RKO (cell line): ENCODE measurements around the gene MBNL2.
"Not testable (repeated sequence)": the region's sequence is repeated elsewhere in the genome, so short reads cannot be mapped to it uniquely, and the experiment has no call there.

Experiments used
- DNase-seq: peaks from one replicate; pipeline ENCODE4 v3.0.0-alpha.2; 2016; ENCODE audit warnings: low spot score

The MBNL2 gene

GRCh38 chr13:97348569-97349100 lies 126.5 kb downstream of the MBNL2 start:
- no peak for DNase-seq

- not testable (repeated sequence) for DNase-seq
These were observed 129.9 kb downstream of the MBNL2 start for GRCh38 chr13:97352012-97352411.

DNA sequence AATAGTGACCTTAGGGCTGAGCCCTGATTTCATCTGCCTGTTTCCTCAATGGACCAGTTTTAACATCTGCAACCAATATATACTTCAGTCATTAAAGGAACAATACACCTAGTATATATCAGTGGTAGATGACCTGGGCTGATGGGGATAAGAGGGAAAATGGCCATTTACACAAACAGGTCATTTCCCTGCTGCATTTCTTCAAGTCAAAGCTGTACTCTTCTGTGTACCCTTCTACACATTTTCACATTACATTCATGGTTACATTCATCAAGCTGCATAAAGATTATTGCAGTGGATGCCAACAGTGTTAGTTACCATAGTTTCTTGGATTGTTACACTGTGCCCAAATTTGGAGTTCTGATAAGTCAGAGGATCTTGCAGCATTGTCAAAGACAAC lies 130.7 kb downstream of the MBNL2 start:
- no peak for DNase-seq

DNA sequence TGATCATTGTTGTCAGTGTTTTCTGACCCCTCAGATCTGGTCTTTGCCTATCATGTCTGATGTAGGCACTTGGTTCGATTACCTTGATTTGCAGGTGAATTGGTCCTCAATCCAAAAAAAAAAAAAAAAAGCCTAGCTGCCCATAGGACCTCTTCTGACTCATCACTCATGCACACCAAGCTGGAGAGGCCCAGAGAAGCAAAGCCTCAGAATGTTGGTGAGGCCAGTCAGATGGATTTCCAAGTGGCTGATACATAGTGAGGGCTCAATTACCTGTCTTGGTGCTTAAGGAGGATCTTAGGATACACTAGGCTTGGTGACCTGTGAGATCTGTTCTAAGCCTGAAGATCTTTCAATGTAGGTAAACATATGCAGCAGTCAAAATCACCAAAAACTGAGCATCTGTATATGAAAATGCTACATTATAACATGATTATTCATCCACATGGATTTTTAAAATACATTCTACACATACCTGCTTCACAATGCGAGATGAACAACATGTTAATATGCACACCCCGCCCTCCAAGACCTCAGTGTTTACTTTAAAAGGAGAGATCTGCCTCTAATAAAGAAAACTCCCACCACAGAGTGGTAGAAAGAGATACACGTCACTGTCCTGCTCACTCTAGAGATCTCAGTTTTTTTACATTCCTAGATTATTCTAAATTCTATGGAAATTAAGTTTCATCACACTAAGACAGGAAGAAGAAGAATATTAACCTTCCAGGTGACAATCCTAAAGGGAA lies 132.0 kb downstream of the MBNL2 start:
- DNase-seq: no peak

DNA sequence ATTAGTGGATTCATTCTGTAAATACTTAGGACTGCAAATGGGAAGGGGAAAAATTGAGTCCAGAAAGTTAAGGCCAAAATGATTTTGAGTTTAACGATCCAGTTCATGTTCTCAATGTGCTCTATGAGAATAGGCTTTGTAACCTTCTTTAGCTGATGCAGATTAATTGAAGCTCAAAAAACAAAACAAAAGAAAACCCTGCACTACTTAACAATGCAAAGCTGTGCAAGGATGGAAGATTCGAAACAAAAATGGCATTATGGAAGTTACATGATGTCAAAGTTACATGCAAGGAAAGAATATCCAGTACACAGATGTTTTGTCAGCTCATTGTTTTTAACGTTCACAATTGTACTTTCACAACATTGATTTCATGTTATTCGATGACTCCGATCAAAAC lies 132.7 kb downstream of the MBNL2 start:
- no peak for DNase-seq

- no peak for DNase-seq
These were observed 134.5 kb downstream of the MBNL2 start for GRCh38 chr13:97356592-97356991.

GRCh38 chr13:97359181-97360057 lies 137.3 kb downstream of the MBNL2 start:
- peak; percentile 74 for DNase-seq

DNA sequence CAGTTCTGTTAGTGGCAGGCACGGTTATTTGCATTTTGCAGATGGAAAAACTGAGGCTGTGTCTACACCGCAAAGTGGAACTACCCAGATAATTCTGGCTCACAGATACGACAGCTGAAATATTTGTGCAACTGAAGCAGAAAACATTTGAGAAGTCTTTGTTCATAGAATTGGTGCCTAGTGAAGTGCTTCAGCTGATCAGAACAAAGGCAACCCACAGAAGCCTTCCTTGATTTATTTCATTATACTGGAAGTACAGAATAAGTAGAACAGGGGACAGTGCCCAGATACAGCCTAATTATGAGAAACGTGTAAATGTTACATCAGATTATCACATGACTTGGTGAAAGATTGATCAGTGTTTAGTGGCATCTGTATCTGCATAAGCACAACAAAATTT lies 138.5 kb downstream of the MBNL2 start:
- DNase-seq: no peak

DNA sequence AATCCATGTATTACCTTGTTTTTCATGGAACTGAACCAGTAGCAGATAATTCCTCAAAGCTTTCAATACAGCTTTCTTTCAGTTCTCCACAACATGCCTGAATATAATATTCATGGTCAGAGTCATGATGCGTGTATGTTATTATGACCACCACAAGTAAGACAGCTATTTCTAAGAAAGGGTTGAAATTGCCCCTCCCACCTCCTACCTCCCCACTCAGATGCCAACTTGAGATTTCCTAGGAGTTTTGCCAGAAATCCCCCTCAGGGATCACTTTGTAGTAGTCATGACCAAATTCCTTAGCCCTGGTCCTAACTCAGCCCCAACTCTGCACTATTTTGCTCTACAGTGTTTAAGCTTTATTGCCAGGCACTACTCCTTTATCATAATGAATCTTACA lies 141.9 kb downstream of the MBNL2 start:
- DNase-seq: no peak

DNA sequence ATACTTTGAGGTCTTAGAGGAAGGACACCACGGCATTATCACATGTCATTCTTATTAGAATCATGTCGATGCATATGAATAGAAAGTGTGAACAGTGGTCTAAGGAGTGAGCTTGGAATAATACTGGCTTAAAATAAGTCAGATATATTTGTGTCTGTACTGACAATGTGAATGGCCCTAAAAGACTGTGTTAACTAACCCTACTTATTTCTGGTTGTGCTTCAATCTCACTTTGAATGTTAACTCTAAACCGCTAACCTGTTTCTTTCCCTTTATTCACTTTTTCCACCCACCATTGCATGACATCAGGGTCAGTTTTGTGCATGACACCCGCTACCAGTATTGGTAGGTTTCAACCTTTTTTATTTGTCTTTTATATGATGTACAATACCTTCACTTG lies 142.7 kb downstream of the MBNL2 start:
- DNase-seq: no peak

- no peak for DNase-seq
These were observed 144.1 kb downstream of the MBNL2 start for GRCh38 chr13:97366172-97366688.

- DNase-seq: no peak
These were observed 145.1 kb downstream of the MBNL2 start for GRCh38 chr13:97367016-97367822.

GRCh38 chr13:97369261-97369893 lies 147.2 kb downstream of the MBNL2 start:
- DNase-seq: no peak

DNA sequence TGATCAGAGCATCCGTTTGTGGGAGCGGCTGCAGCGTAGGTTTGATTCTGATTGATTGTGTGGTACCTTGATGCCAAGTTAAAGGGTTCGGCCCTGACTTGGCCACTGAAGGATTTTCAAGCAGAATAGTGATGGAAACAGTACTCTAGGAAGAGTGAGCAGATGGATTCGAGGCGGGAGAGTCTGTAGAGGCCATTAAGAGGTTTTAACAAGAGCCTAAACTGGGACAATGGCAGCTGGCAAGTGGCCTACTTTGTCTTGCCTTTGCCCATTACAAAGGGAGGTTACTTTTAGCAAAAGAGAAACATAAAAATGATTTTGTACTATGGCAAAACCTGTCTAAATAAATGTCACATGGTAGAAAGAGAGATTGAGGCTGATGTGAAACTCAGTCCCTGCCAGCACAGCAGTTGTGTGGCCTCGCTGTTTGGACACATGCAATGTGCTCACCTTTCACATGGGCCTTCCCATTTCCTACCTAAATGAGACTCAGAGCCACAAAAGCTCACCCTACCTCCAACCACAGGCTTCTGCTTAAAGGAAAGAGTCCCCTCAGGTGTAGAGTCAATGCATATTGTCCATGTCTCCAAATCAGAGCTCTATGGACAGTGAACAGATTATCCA lies 149.5 kb downstream of the MBNL2 start:
- no peak for DNase-seq

DNA sequence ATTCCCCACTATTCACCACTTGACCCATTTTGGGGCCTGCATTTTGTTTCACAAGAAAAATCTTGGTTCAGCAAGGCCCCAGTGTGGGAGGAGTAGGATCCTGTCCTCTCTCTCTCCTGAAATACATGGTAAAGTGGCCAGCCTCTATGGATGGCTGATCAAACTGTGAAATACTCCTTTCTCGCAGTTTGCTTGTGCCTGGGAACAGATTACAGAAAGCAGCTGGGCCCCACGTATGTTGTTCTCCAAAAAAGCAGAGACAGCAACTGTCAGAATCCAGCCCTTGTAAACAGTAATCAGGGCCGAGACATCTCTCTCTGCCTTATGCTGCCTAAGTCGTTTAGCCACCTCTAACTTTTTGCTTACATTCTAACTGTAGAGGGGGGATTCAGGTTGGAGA lies 150.8 kb downstream of the MBNL2 start:
- DNase-seq: no peak

DNA sequence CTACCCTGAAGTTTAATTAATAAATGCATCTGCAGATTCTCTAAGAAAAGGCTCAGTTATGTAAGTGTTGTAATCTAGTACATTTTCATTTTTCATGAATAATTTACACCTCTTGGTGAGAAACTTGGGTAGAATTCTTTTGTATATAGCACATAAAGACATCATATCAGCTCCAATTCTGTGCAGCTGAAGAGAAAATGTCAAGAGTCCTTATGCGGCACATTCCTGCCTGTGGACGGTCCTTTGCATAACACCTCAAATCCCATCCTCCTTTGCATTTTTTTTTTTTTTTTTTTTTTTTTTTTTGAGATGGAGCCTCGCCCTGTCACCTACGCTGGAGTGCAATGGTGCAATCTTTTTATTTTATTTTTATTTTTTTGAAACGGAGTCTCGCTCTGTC lies 151.7 kb downstream of the MBNL2 start:
- no peak for DNase-seq

DNA sequence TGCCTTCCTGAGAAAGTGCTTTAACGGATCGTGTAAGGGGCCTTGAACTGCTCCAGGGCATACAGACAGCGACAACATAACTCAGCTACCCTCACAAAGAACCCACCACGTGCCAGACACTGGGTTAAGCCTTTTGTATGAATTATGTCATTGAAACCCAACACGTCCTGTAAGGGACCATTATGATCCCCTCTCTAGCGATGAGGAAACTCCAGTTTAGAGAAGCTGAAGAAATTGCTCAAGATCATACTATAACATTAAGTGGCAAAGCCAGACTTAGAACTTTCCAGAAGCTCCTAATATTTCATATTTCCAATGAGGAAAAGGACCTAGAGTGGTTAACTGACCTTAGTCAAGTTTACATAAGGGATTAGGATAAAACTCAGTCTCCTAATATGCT lies 154.8 kb downstream of the MBNL2 start:
- DNase-seq: no peak

- no peak for DNase-seq
These were observed 157.3 kb downstream of the MBNL2 start for GRCh38 chr13:97379386-97379785.

- no peak for DNase-seq
These were observed 158.6 kb downstream of the MBNL2 start for GRCh38 chr13:97380696-97381095.

DNA sequence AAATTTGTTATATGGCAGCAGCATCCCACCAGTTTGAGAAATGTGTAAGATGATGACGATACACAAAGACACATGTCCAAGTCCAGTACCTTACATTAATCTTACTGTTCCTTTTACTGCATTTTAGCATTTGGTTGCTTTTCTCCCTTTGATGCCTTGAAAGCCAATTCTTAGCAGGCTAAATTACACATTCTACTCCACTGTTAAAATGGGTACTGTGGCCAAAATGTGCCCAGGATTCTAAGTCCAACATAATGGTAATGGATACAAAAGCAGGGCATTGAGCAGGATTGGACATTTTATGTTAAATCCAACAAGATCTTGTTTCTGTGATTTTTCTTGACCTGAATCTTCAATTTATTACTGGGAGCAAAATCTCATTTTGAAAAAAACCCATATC lies 159.1 kb downstream of the MBNL2 start:
- DNase-seq: no peak

GRCh38 chr13:97382276-97382675 lies 160.1 kb downstream of the MBNL2 start:
- DNase-seq: no peak
